ENCODE measurements around the gene ZBED5.
"Not testable (repeated sequence)": the region's sequence is repeated elsewhere in the genome, so short reads cannot be mapped to it uniquely, and the experiment has no call there.

The ZBED5 gene

GRCh38 chr11:10836884-10837283, 21.0 kb downstream of the ZBED5 start:
- not testable (repeated sequence) for DNase-seq

GRCh38 chr11:10829139-10829538, 28.7 kb downstream of the ZBED5 start:
- DNase-seq, result no peak

- DNase-seq, result no peak
These were observed 29.5 kb downstream of the ZBED5 start for GRCh38 chr11:10828402-10828801.

- no peak for DNase-seq
These were observed 33.0 kb downstream of the ZBED5 start for GRCh38 chr11:10824888-10825287.

GRCh38 chr11:10823152-10823579, 34.7 kb downstream of the ZBED5 start:
- DNase-seq, result no peak

GRCh38 chr11:10822491-10822890, 35.4 kb downstream of the ZBED5 start:
- DNase-seq, result not testable (repeated sequence)

- DNase-seq, result no peak
These were observed 39.3 kb downstream of the ZBED5 start for GRCh38 chr11:10818594-10818993.

- no peak for DNase-seq
These were observed 43.9 kb downstream of the ZBED5 start for GRCh38 chr11:10813945-10814344.

- DNase-seq, result peak; percentile 30
These were observed 48.3 kb downstream of the ZBED5 start for GRCh38 chr11:10809373-10810160.

- DNase-seq, result peak; percentile 99
These were observed 49.1 kb downstream of the ZBED5 start, which contains the start of gene EIF4G2 for GRCh38 chr11:10808553-10809372. EIF4G2 (minus strand) TSS chr11:10808926.

GRCh38 chr11:10808235-10808552, 49.7 kb downstream of the ZBED5 start:
- DNase-seq, result no peak

GRCh38 chr11:10807493-10808234, 50.2 kb downstream of the ZBED5 start:
- DNase-seq, result peak; percentile 37

- no peak for DNase-seq
These were observed 51.6 kb downstream of the ZBED5 start for GRCh38 chr11:10806206-10806605.

GRCh38 chr11:10805741-10806140, 52.1 kb downstream of the ZBED5 start:
- DNase-seq, result no peak

GRCh38 chr11:10803676-10804075, 54.2 kb downstream of the ZBED5 start:
- DNase-seq, result no peak

Data from CD4-positive, alpha-beta T cell treated with Interleukin-4 for 4 hours (primary cell).